ENCODE measurements around the gene PI16.
"Not testable (repeated sequence)": the region's sequence is repeated elsewhere in the genome, so short reads cannot be mapped to it uniquely, and the experiment has no call there.

PI16 gene

DNA sequence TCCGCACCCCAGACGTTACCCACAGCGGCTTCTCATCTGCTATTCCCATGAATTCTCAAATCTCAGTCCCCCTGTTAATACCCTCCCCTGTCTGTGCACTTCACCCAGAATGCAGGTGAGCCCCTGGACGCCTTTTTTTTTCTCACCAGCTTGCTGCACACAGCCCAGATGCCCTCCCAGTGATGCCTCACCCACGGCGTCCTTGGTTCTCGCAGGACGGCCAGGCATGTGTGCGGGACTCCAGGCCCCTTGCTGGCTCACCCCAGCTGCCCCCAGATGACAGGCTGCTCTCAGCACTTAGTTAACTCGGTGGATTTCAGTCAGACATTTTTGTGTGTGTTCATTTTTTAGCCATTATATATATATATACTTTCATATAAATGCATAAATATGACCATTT, 25.4 kb upstream of the PI16 start:
- DNase-seq (ENCODE audit: low read depth in 2 of 2), result no peak

DNA sequence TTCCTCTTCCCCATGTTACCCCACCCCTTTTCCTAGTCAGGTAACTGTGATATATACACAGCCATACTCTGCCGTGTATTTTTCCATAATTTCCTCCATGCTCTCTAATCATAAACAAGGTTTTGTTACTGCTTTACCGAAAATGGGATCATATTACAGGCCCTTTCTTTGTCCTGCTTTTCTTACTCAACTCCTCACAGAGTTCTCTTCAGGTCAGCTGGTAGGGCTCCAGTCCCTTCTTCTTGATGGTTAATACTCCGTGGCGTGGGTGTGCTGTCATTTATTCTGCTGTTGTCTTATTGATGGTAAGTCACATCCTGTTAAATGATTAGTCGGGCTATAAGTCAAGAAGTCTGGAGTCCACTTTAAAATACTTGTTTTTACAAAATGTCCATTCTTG, 24.9 kb upstream of the PI16 start:
- no peak for DNase-seq (ENCODE audit: low read depth in 2 of 2)

DNA sequence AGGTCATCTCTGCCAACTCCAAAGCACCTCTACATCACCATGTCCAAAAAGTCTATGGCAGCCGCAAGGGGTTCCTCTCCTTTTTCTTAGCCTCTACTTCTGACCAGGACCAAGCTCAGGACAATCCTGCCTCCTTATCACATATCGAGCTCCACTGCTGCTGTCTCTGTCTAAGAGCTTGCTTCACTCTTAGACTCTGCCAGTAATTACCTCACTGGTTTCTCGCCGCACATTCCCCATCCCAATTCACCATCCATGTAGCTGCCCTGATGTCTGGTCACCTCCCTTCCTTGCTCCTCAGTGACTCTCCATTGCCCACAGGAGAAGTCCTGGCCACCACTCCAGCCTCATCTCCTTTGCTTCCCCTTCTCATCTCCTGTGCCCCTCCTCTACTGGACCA, 24.1 kb upstream of the PI16 start:
- no peak for DNase-seq (ENCODE audit: low read depth in 2 of 2)

DNA sequence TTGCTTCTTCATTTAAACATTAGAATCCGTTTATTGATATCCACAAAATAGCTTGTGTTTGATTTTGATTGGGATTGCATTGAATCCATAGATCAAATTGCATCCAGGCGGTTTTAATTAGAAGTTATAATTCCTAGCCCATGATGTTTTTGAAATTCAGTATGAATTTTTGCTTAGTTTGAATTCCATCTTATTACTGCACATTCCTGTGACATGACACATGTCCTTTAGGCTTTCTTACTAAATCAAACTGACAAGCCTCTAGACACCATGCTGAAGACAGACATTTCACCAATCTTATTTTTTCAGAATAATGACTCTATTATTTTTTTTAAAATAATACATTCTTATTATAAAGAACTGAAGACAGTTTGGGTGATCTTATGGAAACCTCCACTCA, 21.4 kb upstream of the PI16 start:
- DNase-seq (ENCODE audit: low read depth in 2 of 2), result no peak

DNA sequence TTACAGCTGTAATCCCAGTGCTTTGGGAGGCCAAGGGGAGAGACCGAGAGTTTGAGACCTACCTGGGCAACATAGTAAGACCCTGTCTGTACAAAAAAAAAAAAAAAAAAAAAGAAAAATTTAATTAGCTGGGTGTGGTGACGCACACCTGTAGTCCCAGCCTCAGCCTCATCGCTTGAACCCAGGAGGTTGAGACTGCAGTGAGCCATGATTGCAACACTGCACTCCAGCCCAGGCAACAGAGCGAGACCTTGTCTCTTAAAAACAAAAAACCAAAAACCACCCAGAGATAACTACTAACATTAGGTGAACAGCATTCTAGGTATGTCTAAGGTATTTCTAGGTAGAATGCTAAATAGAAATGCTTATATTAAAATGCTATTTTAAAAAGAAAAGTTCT, 21.0 kb upstream of the PI16 start:
- no peak for DNase-seq (ENCODE audit: low read depth in 2 of 2)

DNA sequence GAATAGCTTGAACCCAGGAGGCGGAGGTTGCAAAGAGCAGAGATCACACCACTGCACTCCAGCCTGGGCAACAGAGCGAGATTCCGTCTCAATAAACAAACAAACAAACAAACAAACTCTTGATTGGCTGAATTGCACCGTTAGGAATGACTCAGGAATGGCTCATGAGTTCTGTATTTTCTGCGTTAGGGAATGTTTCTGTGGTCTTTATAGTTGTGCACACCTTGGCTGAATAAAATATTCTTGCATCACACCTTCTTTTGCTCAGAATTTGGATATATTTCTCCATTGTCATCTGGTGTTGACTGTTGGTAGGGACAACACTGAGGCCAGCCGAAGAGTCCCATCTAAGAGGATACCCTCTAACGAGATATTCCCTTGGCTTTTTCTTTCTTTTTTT, 19.6 kb upstream of the PI16 start:
- no peak for DNase-seq (ENCODE audit: low read depth in 2 of 2)

DNA sequence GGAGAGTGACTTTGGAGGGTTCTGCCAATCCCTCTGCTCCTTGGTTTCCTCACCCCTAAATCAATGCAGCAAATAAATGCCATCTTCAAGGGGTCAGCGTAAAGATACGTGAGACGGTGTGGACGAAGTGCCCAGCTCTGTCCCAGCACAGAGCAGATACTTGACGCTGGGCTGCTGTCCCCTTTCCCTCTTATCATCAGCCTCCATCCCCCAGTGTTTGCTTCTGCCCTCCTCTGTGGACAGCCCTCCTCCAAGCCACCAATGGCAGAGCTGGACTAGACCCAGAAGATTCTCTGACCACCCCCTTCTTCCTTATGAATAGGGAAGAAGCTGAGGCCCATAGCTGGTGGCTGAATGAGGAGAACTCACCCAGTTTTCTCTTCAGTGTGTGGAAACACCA, 17.7 kb upstream of the PI16 start:
- no peak for DNase-seq (ENCODE audit: low read depth in 2 of 2)

DNA sequence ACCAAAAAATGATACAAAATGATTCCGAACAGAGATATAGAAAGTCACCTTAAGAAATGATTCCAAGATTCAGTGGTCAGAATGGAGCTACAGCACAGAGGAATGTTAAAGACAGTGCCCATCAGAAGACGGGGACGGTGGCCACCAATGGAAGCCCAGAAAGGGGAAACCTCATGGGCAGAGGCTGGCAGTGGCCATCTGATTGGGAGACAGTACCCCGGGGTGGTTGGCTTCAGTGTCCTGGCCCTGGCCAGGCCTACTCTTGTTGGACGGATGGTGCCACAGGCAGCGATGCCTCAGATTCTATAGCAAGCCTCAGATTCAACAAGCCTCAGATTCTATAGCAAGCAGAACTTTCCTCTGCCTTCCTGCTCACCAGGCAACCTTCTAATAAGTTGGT, 16.6 kb upstream of the PI16 start:
- no peak for DNase-seq (ENCODE audit: low read depth in 2 of 2)

DNA sequence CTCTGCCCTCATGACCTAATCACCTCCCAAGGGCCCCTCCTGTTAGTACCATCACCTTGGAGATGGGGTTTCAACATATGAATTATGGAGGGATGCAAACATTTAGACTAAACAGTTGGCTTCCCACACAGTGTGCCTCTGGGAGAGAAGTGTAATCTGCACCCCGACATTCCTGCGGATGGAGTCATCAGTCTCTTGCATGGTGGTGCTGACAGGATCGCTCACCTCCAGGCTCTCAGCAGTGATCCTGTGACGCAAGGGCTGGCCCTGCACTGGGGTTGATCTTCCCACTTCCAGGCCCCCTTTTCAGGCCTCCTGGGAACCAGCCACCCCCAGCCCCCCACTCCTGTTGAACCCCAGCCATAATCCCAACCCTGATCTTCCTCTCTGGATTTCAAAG, 16.0 kb upstream of the PI16 start:
- DNase-seq (ENCODE audit: low read depth in 2 of 2), result no peak

DNA sequence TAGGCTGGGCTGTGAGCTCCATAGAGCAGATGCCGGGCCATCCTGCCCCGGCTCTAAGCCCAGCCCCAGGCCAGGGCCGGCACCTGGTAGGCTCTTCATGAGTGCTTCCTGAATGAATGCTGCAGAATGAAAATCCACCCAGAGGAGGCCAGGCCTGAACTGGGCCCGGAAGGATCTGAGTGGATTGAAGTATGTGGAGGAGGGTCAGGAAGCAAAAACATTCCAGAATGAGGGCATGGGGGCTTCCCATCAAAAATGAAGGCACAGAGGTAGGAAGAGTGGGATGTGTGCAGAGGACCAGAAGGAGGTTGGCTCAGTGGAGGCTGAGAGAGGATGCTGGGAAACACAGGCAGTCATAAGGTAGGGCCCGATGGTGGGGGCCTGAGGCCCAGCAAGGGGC, 15.5 kb upstream of the PI16 start:
- not testable (repeated sequence) for DNase-seq (ENCODE audit: low read depth in 2 of 2)

DNA sequence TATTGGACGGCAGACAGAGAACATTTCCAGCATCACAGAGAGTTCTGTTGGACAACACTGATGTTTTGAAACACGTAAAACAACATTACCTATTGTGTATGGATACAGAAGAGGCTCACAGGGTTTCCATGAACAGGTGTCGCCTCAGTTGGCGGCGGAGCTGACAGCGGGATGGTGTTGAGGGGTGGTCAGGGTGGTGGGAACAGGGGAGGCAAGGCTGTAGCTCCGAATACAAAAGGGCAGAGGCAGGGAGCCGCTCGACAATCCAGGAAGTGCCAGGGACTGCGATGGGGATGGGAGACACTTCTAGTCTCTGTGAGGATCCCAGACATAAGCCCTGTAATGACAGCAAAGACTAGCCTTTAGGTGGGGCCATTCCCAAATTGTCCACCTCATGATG, 14.5 kb upstream of the PI16 start:
- no peak for DNase-seq (ENCODE audit: low read depth in 2 of 2)

DNA sequence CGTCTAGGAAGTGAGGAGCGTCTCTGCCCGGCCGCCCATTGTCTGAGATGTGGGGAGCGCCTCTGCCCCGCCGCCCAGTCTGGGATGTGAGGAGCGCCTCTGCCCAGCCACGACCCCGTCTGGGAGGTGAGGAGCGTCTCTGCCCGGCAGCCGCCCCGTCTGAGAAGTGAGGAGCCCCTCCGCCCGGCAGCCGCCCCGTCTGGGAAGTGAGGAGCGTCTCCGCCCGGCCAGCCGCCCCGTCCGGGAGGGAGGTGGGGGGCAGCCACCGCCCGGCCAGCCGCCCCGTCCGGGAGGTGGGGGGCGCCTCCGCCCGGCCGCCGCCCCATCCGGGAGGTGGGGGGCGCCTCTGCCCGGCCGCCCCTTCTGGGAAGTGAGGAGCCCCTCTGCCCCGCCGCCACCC, 13.0 kb upstream of the PI16 start:
- not testable (repeated sequence) for DNase-seq (ENCODE audit: low read depth in 2 of 2)

DNA sequence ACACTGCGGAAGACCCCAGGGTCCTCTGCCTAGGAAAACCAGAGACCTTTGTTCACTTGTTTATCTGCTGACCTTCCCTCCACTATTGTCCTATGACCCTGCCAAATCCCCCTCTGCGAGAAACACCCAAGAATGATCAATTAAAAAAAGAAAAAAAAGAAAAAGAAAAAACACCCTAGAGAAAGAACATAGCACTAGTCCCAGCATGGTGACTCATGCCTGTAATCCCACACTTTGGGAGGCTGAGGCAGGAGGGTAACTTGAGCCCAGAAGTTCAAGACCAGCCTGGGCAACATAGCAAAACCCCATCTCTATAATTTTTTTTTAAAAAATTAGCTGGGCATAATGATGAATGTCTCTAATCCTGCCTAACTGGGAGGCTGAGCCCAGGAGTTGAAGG, 12.2 kb upstream of the PI16 start:
- DNase-seq (ENCODE audit: low read depth in 2 of 2), result not testable (repeated sequence)

DNA sequence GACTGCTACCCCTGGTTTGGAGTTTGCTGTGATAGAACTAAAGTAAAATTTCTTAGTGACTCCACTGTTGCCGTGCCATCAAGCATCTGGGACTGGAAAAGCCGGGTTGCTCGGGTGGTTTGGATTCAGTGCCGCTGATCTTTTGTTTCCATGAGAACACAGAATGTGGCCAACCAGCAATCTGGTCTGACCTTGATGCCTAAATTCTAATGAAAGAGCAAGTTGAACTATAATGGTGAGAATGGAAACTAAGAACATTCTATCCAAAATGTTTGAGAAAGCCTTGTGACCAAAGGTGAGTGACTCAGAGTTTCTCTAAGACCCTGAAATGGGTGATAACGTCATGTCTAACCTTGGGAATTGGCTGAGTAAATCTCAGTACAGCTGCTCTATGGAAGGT, 9.9 kb upstream of the PI16 start:
- DNase-seq (ENCODE audit: low read depth in 2 of 2), result no peak

DNA sequence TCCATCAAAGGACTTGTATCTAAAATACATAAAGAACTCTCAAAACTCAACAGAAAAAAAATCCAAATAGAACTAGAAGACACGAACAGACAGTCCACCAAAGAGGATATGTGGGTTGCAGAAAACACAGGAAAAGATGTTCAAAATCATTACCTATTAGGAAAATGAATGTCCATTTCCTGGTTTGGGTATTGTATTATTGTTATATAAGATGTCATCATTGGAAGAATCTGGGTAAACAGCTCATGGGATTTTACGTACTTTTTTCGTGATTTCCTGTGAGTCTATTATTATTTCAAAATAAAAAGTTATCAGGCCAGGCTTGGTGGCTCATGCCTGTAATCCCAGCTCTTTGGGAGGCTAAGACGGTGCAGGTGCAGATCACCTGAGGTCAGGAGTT, 9.2 kb upstream of the PI16 start:
- DNase-seq (ENCODE audit: low read depth in 2 of 2), result no peak

DNA sequence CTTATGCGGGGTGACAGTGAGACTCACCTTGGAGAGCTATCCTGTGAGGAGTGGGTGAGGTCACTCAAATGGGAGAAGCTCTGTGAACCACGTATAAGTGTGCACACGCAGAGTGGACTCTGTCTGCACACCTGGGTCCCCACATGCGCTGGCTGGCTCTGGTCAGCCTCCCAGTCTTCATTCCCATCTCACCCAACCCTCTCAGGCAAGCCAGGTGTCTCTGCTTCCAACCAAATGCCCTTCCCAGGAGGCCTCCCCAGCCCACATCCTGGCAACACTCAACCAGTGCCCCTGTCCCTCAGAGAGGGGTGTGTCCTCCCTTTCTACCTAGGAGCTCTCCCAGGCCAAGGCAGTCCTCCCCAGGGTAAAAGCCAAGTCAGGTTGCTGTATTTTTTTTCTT, 8.0 kb upstream of the PI16 start:
- DNase-seq (ENCODE audit: low read depth in 2 of 2), result no peak

DNA sequence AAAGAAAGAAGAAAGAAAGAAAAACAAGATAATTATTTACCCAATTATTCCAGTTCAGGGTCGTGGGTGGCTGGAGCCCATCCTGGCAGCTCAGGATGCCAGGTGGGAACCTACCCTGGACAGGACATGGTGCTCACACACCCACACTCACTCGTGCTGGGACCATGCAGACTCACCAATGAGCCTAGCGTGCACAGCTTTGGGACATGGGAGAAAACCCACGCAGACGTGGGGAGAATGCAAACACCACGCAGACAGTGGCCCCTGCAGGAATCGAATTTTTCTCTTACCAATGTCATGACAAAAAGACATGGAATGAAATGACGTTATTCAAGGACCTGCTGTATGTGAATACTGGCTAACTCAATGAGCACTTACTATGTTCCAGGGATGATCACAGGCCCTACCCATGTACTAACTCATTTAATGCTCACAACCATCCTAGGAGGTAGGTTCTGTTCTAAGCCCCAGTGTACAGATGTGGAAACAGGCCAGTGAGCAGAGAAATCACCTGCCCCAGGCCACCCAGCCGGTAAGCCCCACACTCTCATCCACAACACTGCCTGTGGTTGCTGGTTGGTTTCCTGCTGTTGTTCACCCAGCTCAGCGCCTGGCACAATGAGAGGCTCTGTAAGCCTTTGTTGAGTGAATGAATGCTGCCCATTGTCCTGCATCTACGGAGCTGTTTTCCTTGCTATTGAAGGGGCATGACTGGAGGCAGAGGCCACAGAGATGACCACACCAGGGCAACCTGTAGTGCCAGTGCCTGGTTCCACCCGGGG, 6.8 kb upstream of the PI16 start:
- no peak for DNase-seq (ENCODE audit: low read depth in 2 of 2)

DNA sequence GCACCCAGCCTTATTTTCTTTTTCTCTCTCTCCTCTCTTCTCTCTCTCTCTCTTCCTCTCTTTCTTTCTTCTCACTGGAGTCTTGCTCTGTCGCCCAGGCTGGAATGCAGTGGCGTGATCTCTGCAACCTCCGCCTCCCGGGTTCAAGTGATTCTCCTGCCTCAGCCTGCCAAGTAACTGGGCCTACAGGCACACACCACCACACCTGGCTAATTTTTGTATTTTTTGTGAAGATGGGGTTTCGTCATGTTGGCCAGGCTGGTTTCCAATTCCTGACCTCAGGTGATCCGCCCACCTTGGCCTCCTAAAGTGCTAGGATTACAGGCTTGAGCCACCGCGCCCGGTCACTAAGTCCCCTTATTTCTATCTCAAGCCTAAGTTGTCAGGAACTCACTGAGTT, 5.5 kb upstream of the PI16 start:
- DNase-seq (ENCODE audit: low read depth in 2 of 2), result not testable (repeated sequence)

DNA sequence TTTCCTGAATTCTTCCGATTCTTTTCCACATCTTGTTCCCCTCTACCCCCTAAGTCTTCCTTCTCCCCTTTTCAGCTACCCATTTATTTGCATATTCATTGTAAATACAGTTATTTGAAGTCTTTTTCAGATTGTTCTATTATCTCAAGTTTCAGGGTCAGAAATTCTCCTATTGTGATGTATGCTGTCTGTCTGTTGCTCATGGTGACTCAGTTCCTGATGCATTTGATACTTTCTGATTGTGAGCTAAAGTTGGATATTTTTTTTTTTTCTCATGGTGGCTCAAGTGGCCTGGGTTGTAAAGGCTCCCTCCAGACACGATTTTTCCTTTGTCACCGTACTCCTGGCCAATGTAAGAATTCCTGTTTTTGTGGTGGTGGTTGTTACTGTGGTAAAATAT, 4.9 kb upstream of the PI16 start:
- no peak for DNase-seq (ENCODE audit: low read depth in 2 of 2)

DNA sequence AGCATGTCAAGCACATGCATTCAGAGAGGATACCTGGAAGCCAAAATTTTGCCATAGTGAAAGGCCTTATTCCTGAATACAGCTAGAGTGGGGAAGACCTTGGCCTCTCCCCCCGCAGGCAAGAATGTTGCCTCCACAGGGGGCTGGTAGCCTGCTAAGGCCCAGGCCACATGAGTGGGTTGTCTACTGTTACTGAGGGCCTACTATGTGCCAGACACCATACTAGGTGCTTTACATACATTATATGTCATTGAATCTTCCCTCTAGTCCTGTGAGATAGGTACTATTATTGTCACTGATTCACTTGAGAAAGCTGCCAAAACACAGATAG, 642 bp upstream of the PI16 start:
- DNase-seq (ENCODE audit: low read depth in 2 of 2), result no peak

DNA sequence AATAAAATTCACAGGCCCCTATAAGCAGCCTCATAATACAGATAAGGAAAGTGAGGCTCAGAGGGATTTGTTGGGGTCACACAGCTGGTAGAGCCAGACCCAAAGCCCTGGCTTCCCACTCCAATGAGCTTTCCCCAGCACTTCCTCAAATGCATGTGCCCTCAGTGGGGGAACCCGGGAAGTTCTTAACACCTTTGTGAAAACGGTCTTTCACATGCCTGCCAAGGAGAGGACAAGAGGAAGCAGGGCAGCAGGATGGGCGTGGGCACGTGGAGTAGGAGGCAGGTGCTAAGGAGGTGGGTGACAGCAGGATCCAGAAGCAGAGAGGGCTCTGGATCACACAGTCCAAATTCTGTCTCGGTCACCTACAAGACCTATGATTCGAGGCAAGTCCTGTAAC, 598 bp downstream of the PI16 start:
- DNase-seq (ENCODE audit: low read depth in 2 of 2), result no peak

DNA sequence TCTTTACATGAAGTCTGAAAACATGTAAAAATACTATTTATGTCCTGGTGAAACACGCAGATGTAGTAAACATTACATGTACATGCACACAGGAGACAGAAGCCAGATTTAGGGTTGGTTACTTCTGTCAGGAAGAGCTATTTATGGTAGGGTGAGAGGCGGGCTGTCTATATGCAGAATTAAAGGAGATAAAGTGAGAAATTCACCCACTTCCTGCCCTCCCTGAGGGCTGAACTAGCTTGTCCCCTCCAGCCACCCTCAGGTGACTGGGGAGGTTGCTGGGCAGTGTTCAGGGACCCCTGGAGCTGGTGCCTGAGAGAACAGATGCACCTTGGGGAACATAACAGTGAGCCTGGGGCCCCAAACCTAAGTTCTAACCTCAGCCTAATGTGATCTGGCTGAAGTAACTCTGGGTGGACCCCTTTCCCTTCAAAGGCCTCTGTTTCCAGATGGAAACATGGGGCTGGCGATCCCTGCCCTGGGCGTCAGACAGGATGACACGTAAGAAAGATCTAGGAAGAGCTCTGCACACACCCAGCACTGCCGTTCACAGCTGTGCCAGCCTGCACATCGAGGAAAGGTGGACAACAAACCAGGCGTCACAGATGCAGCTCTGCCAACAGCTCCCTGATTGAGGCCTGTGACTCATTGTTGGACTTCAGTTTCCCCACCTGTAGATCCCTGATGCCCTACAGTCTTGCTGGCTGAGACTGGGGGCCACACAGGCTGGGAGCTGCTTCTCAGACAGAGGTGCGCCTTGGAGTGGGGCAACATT, 1.3 kb downstream of the PI16 start:
- no peak for DNase-seq (ENCODE audit: low read depth in 2 of 2)

DNA sequence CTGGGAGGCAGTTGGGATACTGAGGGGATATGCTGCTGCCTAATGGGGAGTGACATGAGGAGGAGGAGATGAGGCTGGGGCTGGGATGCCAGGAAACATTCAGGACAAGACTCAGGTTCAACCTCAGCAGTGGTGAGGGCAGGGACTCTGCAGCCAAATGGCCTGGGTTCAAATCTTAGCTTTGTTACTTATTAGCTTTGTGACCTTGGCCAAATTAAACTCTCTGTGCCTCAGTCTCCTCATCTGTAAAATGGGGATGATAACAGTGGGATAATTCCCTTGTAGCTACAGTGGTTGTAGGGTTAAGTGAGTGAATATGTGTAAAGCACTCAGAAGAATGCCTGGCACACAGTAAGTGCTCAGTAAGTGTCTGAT, 1.9 kb downstream of the PI16 start:
- no peak for DNase-seq (ENCODE audit: low read depth in 2 of 2)

DNA sequence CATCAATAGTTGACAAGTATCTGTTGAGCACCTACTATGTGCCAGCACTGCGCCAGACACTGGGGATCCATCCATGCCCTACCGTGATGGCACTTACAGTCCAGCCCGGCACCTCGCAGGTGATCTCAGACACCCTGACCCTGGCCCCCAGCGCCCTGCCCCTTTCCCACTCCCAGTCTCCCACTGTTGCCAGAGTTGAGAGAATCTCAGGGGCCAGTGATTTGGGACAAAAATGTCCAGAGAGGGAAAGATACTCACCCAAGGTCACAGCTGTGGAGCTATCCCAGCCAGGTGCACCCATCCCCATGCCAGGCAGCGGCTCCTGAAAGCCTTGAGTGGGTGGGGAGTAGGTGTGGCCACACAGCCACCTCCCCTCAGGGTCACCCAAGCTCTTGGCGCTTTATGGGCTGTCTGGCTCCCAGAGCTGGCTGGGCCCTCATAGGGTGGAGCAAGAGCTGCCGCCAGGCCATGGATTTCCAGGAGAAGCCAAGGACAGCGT, 3.3 kb downstream of the PI16 start:
- DNase-seq (ENCODE audit: low read depth in 2 of 2), result no peak
